Gastrocnemius medialis (tissue), 4 donors: Measurements from ENCODE around the gene SPON1. TPM values are rescaled to one million over a fixed set of nuclear protein-coding genes. Genes with fewer than 3 reads are reported as not detected.

Experiments
- ATAC-seq, 2 donors: fragments of 150-250 bp; one replicate each; pipeline ENCODE4 v1.9.1; 2016
- DNase-seq, 2 donors: peaks; one replicate each; pipeline ENCODE4 v3.0.0-alpha.2; 2019
- H3K27ac ChIP-seq, 4 donors: fragments of 200-600 bp; sonication (generic); 1 replicate in 1 of 4; 2 replicates in 3 of 4; pipeline ENCODE4 v1.5.1; 2016 to 2018; ENCODE audit warnings: mild to moderate bottlenecking in 2 of 4, moderate library complexity in 1 of 4
- H3K27me3 ChIP-seq, 3 donors: fragments of 200-600 bp; sonication (generic) in 2 of 3; 1 replicate in 1 of 3; 2 replicates in 2 of 3; pipeline versions ENCODE4 v1.5.1 to v1.6.0; 2016 to 2019; ENCODE audit warnings: mild to moderate bottlenecking in 1 of 3, moderate library complexity in 1 of 3
- H3K36me3 ChIP-seq, 2 donors: fragments of 200-600 bp; sonication (generic) in 1 of 2; one replicate each; pipeline ENCODE4 v1.5.1; 2017 to 2018
- H3K4me1 ChIP-seq, 2 donors: fragments of 200-600 bp; sonication (generic) in 1 of 2; one replicate each; pipeline ENCODE4 v1.5.1; 2016 to 2017; ENCODE audit warnings: mild to moderate bottlenecking in 2 of 2
- H3K4me3 ChIP-seq, 4 donors: fragments of 200-600 bp; sonication (generic) in 3 of 4; 1 replicate in 1 of 4; 2 replicates in 3 of 4; pipeline ENCODE4 v1.5.1; 2016 to 2019; ENCODE audit warnings: mild to moderate bottlenecking in 2 of 4
- H3K9me3 ChIP-seq, 3 donors: fragments of 200-600 bp; sonication (generic) in 2 of 3; 1 replicate in 1 of 3; 2 replicates in 2 of 3; pipeline ENCODE4 v1.5.1; 2016 to 2019
- CTCF ChIP-seq, 5 experiments: fragments of 450-650 bp in 3 of 5; fragments of 200-600 bp in 2 of 5; sonication (generic) in 2 of 5; IDR thresholded peaks in 4 of 5; conservative IDR thresholded peaks in 1 of 5; 1 replicate in 4 of 5; 2 replicates in 1 of 5; pipeline ENCODE4 v1.5.1; 2016 to 2019; ENCODE audit warnings: antibody characterized with exemption in 5 of 5, mild to moderate bottlenecking in 3 of 5, moderate library complexity in 3 of 5
- POLR2A ChIP-seq, 2 donors: fragments of 450-650 bp; IDR thresholded peaks; one replicate each; pipeline ENCODE4 v1.6.1; 2017; ENCODE audit warnings: antibody characterized with exemption in 2 of 2, mild to moderate bottlenecking in 2 of 2, moderate library complexity in 2 of 2
- in situ Hi-C, 4 donors: fragments of 200-750 bp; cut with MboI; loops; one replicate each; pipeline versions ENCODE4 v1.15.0 to v1.8.0; 2017; ENCODE audit warnings: low sequenced_read_pairs in 4 of 4
- intact Hi-C: fragments of 100-400 bp; cut with DNase I; formaldehyde crosslinking; loops from one replicate; pipeline ENCODE4 v1.15.1; 2023; ENCODE audit warnings: low total_unique reads
- total RNA-seq, 4 donors: library from RNA; depleted of rRNA; stranded (reverse); fragments of >200 nt; gene quantifications; one replicate each; pipeline versions ENCODE4 v1.1.0 to v1.2.3, GENCODE V29; 2016

SPON1 gene
- total RNA-seq, 4 donors from 2014 or later = 0.10 to 1.6 (median 0.36) TPM

- peaks cover 42 to 48% of the 10 kb centered on the region in 2 donors for H3K4me1 ChIP-seq
These were observed 346.4 kb downstream of the SPON1 start for GRCh38 chr11:14308897-14309387.

GRCh38 chr11:14309425-14310192 lies 347.1 kb downstream of the SPON1 start:
- no peak for TF ChIP-seq CTCF (IDR thresholded peaks at IDR 0.05 in 4 of 5, conservative IDR thresholded peaks at IDR 0.05 in 1 of 5)
- TF ChIP-seq POLR2A (IDR thresholded peaks at IDR 0.05) = no peak
- intact Hi-C loops (loop anchor here (10.0 kb wide), 1 partner anchor 115 kb away; no protein-coding TSS in a partner anchor), in situ Hi-C loops (no loop called here)
- Histone ChIP-seq H3K4me1 (peaks cover 44 to 48% of the 10 kb centered on the region in 2 donors), H3K36me3 (no peaks in the 10 kb centered on the region), H3K27me3 (no peaks in the 10 kb centered on the region), H3K4me3 (no peak overlapping the region), H3K27ac (peak overlapping the region; percentile 22 to 72 (median 48)), H3K9me3 (no peaks in the 10 kb centered on the region)
- ATAC-seq = peak; percentile 75 to 82
- peak in 1 of 2 donors; percentile 17 for DNase-seq

More at GRCh38 chr11:14308897-14309387, 346.4 kb downstream of the SPON1 start:
- H3K9me3 ChIP-seq = no peaks in the 10 kb centered on the region
- ATAC-seq = no peak
- TF ChIP-seq CTCF (IDR thresholded peaks at IDR 0.05 in 4 of 5, conservative IDR thresholded peaks at IDR 0.05 in 1 of 5) (no peak), POLR2A (IDR thresholded peaks at IDR 0.05) (no peak)
- no peaks in the 10 kb centered on the region for H3K36me3 ChIP-seq
- H3K4me3 ChIP-seq = no peak overlapping the region
- intact Hi-C loops (loop anchor here (10.0 kb wide), 1 partner anchor 116 kb away; no protein-coding TSS in a partner anchor), in situ Hi-C loops (no loop called here)
- no peaks in the 10 kb centered on the region for H3K27me3 ChIP-seq
- DNase-seq = no peak
- peak overlapping the region; percentile 22 to 72 (median 48) for H3K27ac ChIP-seq

GRCh38 chr11:14310679-14311078 lies 348.2 kb downstream of the SPON1 start:
- no peaks in the 10 kb centered on the region for H3K36me3 ChIP-seq
- H3K9me3 ChIP-seq = no peaks in the 10 kb centered on the region
- intact Hi-C loops (no loop called here), in situ Hi-C loops (no loop called here)
- peaks cover 35 to 41% of the 10 kb centered on the region in 2 donors for H3K4me1 ChIP-seq
- no peak overlapping the region for H3K4me3 ChIP-seq
- H3K27ac ChIP-seq = peak overlapping the region in 1 of 4 donors; percentile 56
- no peak for TF ChIP-seq CTCF (IDR thresholded peaks at IDR 0.05 in 4 of 5, conservative IDR thresholded peaks at IDR 0.05 in 1 of 5)
- no peak for TF ChIP-seq POLR2A (IDR thresholded peaks at IDR 0.05)
- DNase-seq (no peak), ATAC-seq (no peak)
- no peaks in the 10 kb centered on the region for H3K27me3 ChIP-seq

- TF ChIP-seq POLR2A (IDR thresholded peaks at IDR 0.05) (no peak), CTCF (IDR thresholded peaks at IDR 0.05 in 4 of 5, conservative IDR thresholded peaks at IDR 0.05 in 1 of 5) (no peak)
- in situ Hi-C loops = no loop called here
- DNase-seq = no peak
- Histone ChIP-seq H3K9me3 (no peaks in the 10 kb centered on the region), H3K27ac (no peak overlapping the region), H3K4me1 (peaks cover 32 to 39% of the 10 kb centered on the region in 2 donors), H3K4me3 (no peak overlapping the region), H3K27me3 (no peaks in the 10 kb centered on the region), H3K36me3 (no peaks in the 10 kb centered on the region)
- ATAC-seq = no peak
- intact Hi-C loops = no loop called here
These were observed 350.4 kb downstream of the SPON1 start for GRCh38 chr11:14312736-14313438.
